Stimulated activated CD8-positive, alpha-beta memory T cell treated with anti-CD3 and anti-CD28 coated beads, Interleukin-15, amount 100 ng/mL, for 48 hours (primary cell): ENCODE measurements around the gene RGS6.

Experiments used
- DNase-seq, 2 donors: peaks; one replicate each; pipeline ENCODE4 v3.0.0-alpha.2; 2020; ENCODE audit warnings: low read depth in 2 of 2

Gene RGS6

GRCh38 chr14:72550513-72550912 is 618.3 kb downstream of the RGS6 start:
- DNase-seq: no peak

- no peak for DNase-seq
Observed at GRCh38 chr14:72552236-72552635, 620.0 kb downstream of the RGS6 start.

GRCh38 chr14:72553161-72553560 is 620.9 kb downstream of the RGS6 start:
- DNase-seq: no peak

- DNase-seq: no peak
Observed at GRCh38 chr14:72553656-72554055, 621.4 kb downstream of the RGS6 start.

GRCh38 chr14:72554401-72554800 is 622.2 kb downstream of the RGS6 start:
- no peak for DNase-seq

- DNase-seq: no peak
Observed at GRCh38 chr14:72554994-72555608, 622.9 kb downstream of the RGS6 start.

- DNase-seq: no peak
Observed at GRCh38 chr14:72555609-72556000, 623.4 kb downstream of the RGS6 start.

GRCh38 chr14:72557671-72558070 is 625.4 kb downstream of the RGS6 start:
- DNase-seq: no peak

GRCh38 chr14:72558721-72559120 is 626.5 kb downstream of the RGS6 start:
- DNase-seq: no peak

GRCh38 chr14:72559202-72559601 is 627.0 kb downstream of the RGS6 start:
- no peak for DNase-seq

- no peak for DNase-seq
Observed at GRCh38 chr14:72559669-72560255, 627.5 kb downstream of the RGS6 start.

GRCh38 chr14:72560331-72560730 is 628.1 kb downstream of the RGS6 start:
- no peak for DNase-seq

- no peak for DNase-seq
Observed at GRCh38 chr14:72560889-72561493, 628.8 kb downstream of the RGS6 start.

- no peak for DNase-seq
Observed at GRCh38 chr14:72562300-72562699, 630.1 kb downstream of the RGS6 start.

GRCh38 chr14:72563676-72564075 is 631.4 kb downstream of the RGS6 start:
- DNase-seq: no peak

GRCh38 chr14:72565149-72565559 is 632.9 kb downstream of the RGS6 start:
- DNase-seq: no peak

- DNase-seq: no peak
Observed at GRCh38 chr14:72565917-72566316, 633.7 kb downstream of the RGS6 start.

GRCh38 chr14:72567226-72567625 is 635.0 kb downstream of the RGS6 start:
- no peak for DNase-seq

GRCh38 chr14:72568296-72568992 is 636.2 kb downstream of the RGS6 start:
- DNase-seq: no peak

- DNase-seq: no peak
Observed at GRCh38 chr14:72573725-72574417, 641.6 kb downstream of the RGS6 start.

GRCh38 chr14:72574715-72575114 is 642.5 kb downstream of the RGS6 start:
- no peak for DNase-seq

- no peak for DNase-seq
Observed at GRCh38 chr14:72576258-72576657, 644.0 kb downstream of the RGS6 start.
